H1 (cell line): Measurements from ENCODE around the gene TSPOAP1. TPM values are rescaled to one million over a fixed set of nuclear protein-coding genes. Genes with fewer than 3 reads are reported as not detected.
A peak's percentile ranks its signal among the peaks of the same experiment; 100 is the strongest.

Experiments
- CTCF ChIA-PET: fragments of 300-600 bp; sonication (Branson Sonifier 250); formaldehyde crosslinking; loops from one replicate; lab custom pipeline; 2021; ENCODE audit not compliant: partially characterized antibody; lab: Charles Lee
- POLR2A ChIA-PET: fragments of 300-600 bp; sonication (Branson Sonifier 250); formaldehyde crosslinking; loops from one replicate; lab custom pipeline; 2021; ENCODE audit warnings: inconsistent platforms; ENCODE audit not compliant: partially characterized antibody; lab: Charles Lee
- DNase-seq, 2 experiments: peaks; one replicate each; pipeline versions ENCODE4 v3.0.0 to v3.0.0-alpha.2; 2010 to 2022; ENCODE audit warnings: low spot score in 2 of 2, low read depth in 1 of 2, mixed read lengths in 1 of 2
- FAIRE-seq: peaks from 2 replicates; lab custom pipeline; 2011; peaks lifted over from hg19 to GRCh38; lab: Jason Lieb, UNC
- H2AFZ ChIP-seq: 2 replicates; pipeline ENCODE4 v1.8.1; 2012; ENCODE audit warnings: low read length, inconsistent platforms
- H2AK5ac ChIP-seq: 2 replicates; pipeline ENCODE4 v1.6.1; 2013; ENCODE audit warnings: low read depth, low read length
- H2BK120ac ChIP-seq: replicated peaks from 2 replicates; pipeline ENCODE3; 2013; ENCODE audit warnings: low read depth, low read length, inconsistent platforms
- H2BK12ac ChIP-seq: 2 replicates; pipeline ENCODE4 v1.6.1; 2013; ENCODE audit warnings: low read depth, low read length
- H2BK15ac ChIP-seq: 2 replicates; pipeline ENCODE4 v1.6.1; 2013; ENCODE audit warnings: low read length
- H2BK20ac ChIP-seq: 2 replicates; pipeline ENCODE4 v1.6.1; 2013; ENCODE audit warnings: low read length
- H2BK5ac ChIP-seq: 2 replicates; pipeline ENCODE4 v1.6.1; 2013; ENCODE audit warnings: low read depth, low read length
- H3K14ac ChIP-seq: 2 replicates; pipeline ENCODE4 v1.6.1; 2013; ENCODE audit warnings: inconsistent platforms; ENCODE audit not compliant: insufficient read length
- H3K18ac ChIP-seq: 2 replicates; pipeline ENCODE4 v1.6.1; 2013; ENCODE audit warnings: low read length; ENCODE audit errors: extremely low read depth
- H3K23ac ChIP-seq: 2 replicates; pipeline ENCODE4 v1.6.1; 2013; ENCODE audit warnings: inconsistent platforms; ENCODE audit not compliant: insufficient read length
- H3K23me2 ChIP-seq: 2 replicates; pipeline ENCODE4 v1.6.1; 2013; ENCODE audit warnings: low read depth, low read length
- H3K27ac ChIP-seq: 2 replicates; pipeline ENCODE4 v1.6.1; 2011; ENCODE audit warnings: low read depth, low read length, inconsistent platforms
- H3K27me3 ChIP-seq, 4 experiments: replicated peaks in 1 of 4; 1 replicate in 1 of 4; 2 replicates in 3 of 4; pipeline versions ENCODE4 v1.6.1 to v1.8.1; 2011 to 2013; ENCODE audit warnings: low read length in 3 of 4, mild to moderate bottlenecking in 3 of 4, inconsistent platforms in 2 of 4, mixed read lengths in 2 of 4, moderate library complexity in 1 of 4; ENCODE audit not compliant: control insufficient read depth in 3 of 4, insufficient read depth in 3 of 4; ENCODE audit errors: extremely low read depth in 1 of 4
- H3K36me3 ChIP-seq, 4 experiments: 2 replicates each; pipeline versions ENCODE4 v1.6.1 to v1.8.1; 2011 to 2013; ENCODE audit warnings: mild to moderate bottlenecking in 4 of 4, low read length in 3 of 4, moderate library complexity in 2 of 4, control low read depth in 1 of 4, inconsistent platforms in 1 of 4; ENCODE audit not compliant: insufficient read depth in 4 of 4, control insufficient read depth in 2 of 4
- H3K4ac ChIP-seq: replicated peaks from 2 replicates; pipeline ENCODE3; 2013; ENCODE audit warnings: low read length, low read depth, mixed read lengths, inconsistent platforms; ENCODE audit not compliant: insufficient read length
- H3K4me1 ChIP-seq, 4 experiments: replicated peaks in 1 of 4; 1 replicate in 1 of 4; 2 replicates in 3 of 4; pipeline versions ENCODE4 v1.6.1 to v1.8.1; 2011 to 2013; ENCODE audit warnings: low read length in 3 of 4, inconsistent platforms in 2 of 4, mixed read lengths in 1 of 4; ENCODE audit not compliant: insufficient read depth in 4 of 4, control insufficient read depth in 3 of 4
- H3K4me2 ChIP-seq, 2 experiments: 2 replicates each; pipeline versions ENCODE4 v1.6.1 to v1.8.1; 2011 to 2013; ENCODE audit warnings: low read depth in 2 of 2, low read length in 2 of 2, control low read depth in 1 of 2, inconsistent platforms in 1 of 2, mild to moderate bottlenecking in 1 of 2; ENCODE audit not compliant: insufficient read depth in 1 of 2
- H3K4me3 ChIP-seq, 4 experiments: fragments of 200-600, 300-600 bp in 1 of 4; sonication (generic), shearing (Covaris generic), sonication (Bioruptor Twin) in 1 of 4; 2 replicates each; pipeline versions ENCODE4 v1.5.1 to v1.8.1; 2011 to 2016; ENCODE audit warnings: low read length in 4 of 4, low read depth in 3 of 4, control low read depth in 2 of 4, inconsistent platforms in 2 of 4, mild to moderate bottlenecking in 2 of 4, mixed read lengths in 1 of 4, moderate library complexity in 1 of 4; ENCODE audit not compliant: insufficient read depth in 2 of 4; ENCODE audit errors: extremely low read depth in 1 of 4
- H3K56ac ChIP-seq: replicated peaks from 2 replicates; pipeline ENCODE3; 2013; ENCODE audit warnings: low read depth, mild to moderate bottlenecking, mixed read lengths, low read length, inconsistent platforms; ENCODE audit not compliant: insufficient read length
- H3K79me1 ChIP-seq: 2 replicates; pipeline ENCODE4 v1.6.1; 2013; ENCODE audit warnings: low read depth, low read length, control low read depth
- H3K79me2 ChIP-seq, 2 experiments: 2 replicates each; pipeline versions ENCODE4 v1.6.1 to v1.8.1; 2012 to 2013; ENCODE audit warnings: low read length in 2 of 2, mild to moderate bottlenecking in 2 of 2, inconsistent platforms in 1 of 2; ENCODE audit not compliant: insufficient read depth in 2 of 2, control insufficient read depth in 1 of 2
- H3K9ac ChIP-seq, 4 experiments: replicated peaks in 1 of 4; 1 replicate in 1 of 4; 2 replicates in 3 of 4; pipeline versions ENCODE4 v1.6.1 to v1.8.1; 2011 to 2013; ENCODE audit warnings: low read depth in 3 of 4, low read length in 3 of 4, control low read depth in 2 of 4, mild to moderate bottlenecking in 2 of 4, moderate library complexity in 2 of 4, inconsistent platforms in 1 of 4; ENCODE audit errors: extremely low read depth in 1 of 4
- H3K9me3 ChIP-seq, 2 experiments: 2 replicates each; pipeline versions ENCODE4 v1.6.1 to v1.8.1; 2012 to 2013; ENCODE audit warnings: mild to moderate bottlenecking in 2 of 2, moderate library complexity in 2 of 2, control low read depth in 1 of 2, inconsistent platforms in 1 of 2, low read depth in 1 of 2, low read length in 1 of 2, mixed read lengths in 1 of 2; ENCODE audit not compliant: insufficient read depth in 2 of 2
- H4K20me1 ChIP-seq, 2 experiments: replicated peaks in 1 of 2; 2 replicates each; pipeline versions ENCODE3 to v1.8.1; 2011 to 2013; ENCODE audit warnings: inconsistent platforms in 2 of 2, low read length in 2 of 2, mild to moderate bottlenecking in 1 of 2; ENCODE audit not compliant: insufficient read depth in 2 of 2, control insufficient read depth in 1 of 2
- H4K5ac ChIP-seq: 2 replicates; pipeline ENCODE4 v1.6.1; 2013; ENCODE audit warnings: low read length, low read depth, mixed read lengths, inconsistent platforms; ENCODE audit not compliant: insufficient read length
- H4K8ac ChIP-seq: 2 replicates; pipeline ENCODE4 v1.8.0; 2013; ENCODE audit warnings: mild to moderate bottlenecking, moderate library complexity, low read length, inconsistent platforms; ENCODE audit not compliant: insufficient read depth; ENCODE audit errors: extremely low read depth
- H4K91ac ChIP-seq: replicated peaks from 2 replicates; pipeline ENCODE3; 2013; ENCODE audit warnings: low read length, mixed read lengths, inconsistent platforms; ENCODE audit not compliant: insufficient read length
- ATF3 ChIP-seq: IDR thresholded peaks from 2 replicates; pipeline ENCODE4 v1.6.1; 2011; ENCODE audit warnings: low read depth, mild to moderate bottlenecking, low read length; ENCODE audit not compliant: insufficient read depth
- BACH1 ChIP-seq: IDR thresholded peaks from 2 replicates; pipeline ENCODE4 v1.6.1; 2012; ENCODE audit warnings: low read length, improper control_type of control experiment
- KDM4A ChIP-seq: IDR thresholded peaks from one replicate; pipeline ENCODE4 v1.7.1; 2012; ENCODE audit warnings: low read depth, mild to moderate bottlenecking, moderate library complexity, low read length, inconsistent platforms; ENCODE audit not compliant: severe bottlenecking
- PHF8 ChIP-seq: fragments of 200-600 bp; sonication (generic); conservative IDR thresholded peaks from 2 replicates; pipeline ENCODE4 v1.7.1; 2012; ENCODE audit warnings: low read depth, mild to moderate bottlenecking, inconsistent platforms, low read length, moderate library complexity
- RAD21 ChIP-seq, 2 experiments: IDR thresholded peaks in 1 of 2; conservative IDR thresholded peaks in 1 of 2; 2 replicates each; pipeline ENCODE4 v1.6.1; 2011; ENCODE audit warnings: low read depth in 2 of 2, low read length in 2 of 2, improper control_type of control experiment in 1 of 2, inconsistent platforms in 1 of 2, mild to moderate bottlenecking in 1 of 2, moderate library complexity in 1 of 2
- RFX5 ChIP-seq: IDR thresholded peaks from 2 replicates; pipeline ENCODE4 v1.6.1; 2011; ENCODE audit warnings: low read depth, low read length, improper control_type of control experiment, borderline replicate concordance
- SIX5 ChIP-seq: IDR thresholded peaks from 2 replicates; pipeline ENCODE4 v1.6.1; 2011; ENCODE audit warnings: mild to moderate bottlenecking, low read depth, low read length
- SP1 ChIP-seq: IDR thresholded peaks from 2 replicates; pipeline ENCODE4 v1.6.1; 2011; ENCODE audit warnings: low read depth, low read length
- TBP ChIP-seq: IDR thresholded peaks from 2 replicates; pipeline ENCODE4 v1.6.1; 2011; ENCODE audit warnings: low read depth, low read length, improper control_type of control experiment
- USF2 ChIP-seq: IDR thresholded peaks from 2 replicates; pipeline ENCODE4 v1.6.1; 2011; ENCODE audit warnings: low read length, improper control_type of control experiment
- WGBS, 2 experiments: shearing (Covaris generic) in 1 of 2; methylation state at CpG; one replicate each; pipeline versions ENCODE4 v1.1.6 to v1.1.7; 2013 to 2015; ENCODE audit warnings: low lambda C conversion rate in 2 of 2, mixed read lengths in 2 of 2, inconsistent platforms in 1 of 2, low coverage in 1 of 2, missing lambda C conversion rate in 1 of 2; ENCODE audit not compliant: insufficient replicate concordance in 2 of 2, insufficient coverage in 1 of 2, insufficient read length in 1 of 2; ENCODE audit errors: extremely low coverage in 1 of 2, missing lambda C conversion rate in 1 of 2; 5-methylcytosine and 5-hydroxymethylcytosine counted together
- polyA plus RNA-seq, 7 experiments: library from polyadenylated mRNA; depleted of rRNA in 3 of 7; stranded (reverse) in 5 of 7; unstranded in 2 of 7; fragments of >200 nt in 5 of 7; fragments of 200-250 nt in 2 of 7; gene quantifications; 1 replicate in 5 of 7; 2 replicates in 1 of 7; 4 replicates in 1 of 7; pipeline versions ENCODE4 v1.2.1 to v1.2.3, GENCODE V29; 2011 to 2013; ENCODE audit warnings: missing spikeins in 2 of 7, mixed read lengths in 2 of 7
- total RNA-seq: library from RNA; stranded (reverse); fragmentation: NEBNext Ultra II Directional; extraction: Animal tissue kit (Norgen Biotek cat#: 25700); gene quantifications from 2 replicates; pipeline ENCODE4 v1.2.1, GENCODE V29; 2021

Gene TSPOAP1
- total and polyA plus RNA-seq, 2 of the 8 experiments (the other 6 are each of a cell fraction or from before 2014, with no cell fraction given), result 7.6 to 9.2 TPM

- no peak overlapping the region for H3K4me3 ChIP-seq
- H2BK15ac ChIP-seq, result no peak overlapping the region
- H4K20me1 ChIP-seq, result peaks cover 0 to 2% of the 10 kb centered on the region in 2 experiments
- 0 out of 2 replicates have a peak overlapping the region, but pooled peaks have one; percentile 50 for H2BK12ac ChIP-seq
- no peak overlapping the region for H4K5ac ChIP-seq
- H4K91ac ChIP-seq, result no peak overlapping the region
- no peaks in the 10 kb centered on the region for H3K79me1 ChIP-seq
- H3K23me2 ChIP-seq, result peaks cover 12% of the 10 kb centered on the region
- no peak overlapping the region for H3K23ac ChIP-seq
- ChIA-PET CTCF (interaction anchor here (0.5 to 21.9 kb wide), 11 partner anchors 11 to 214 kb away, joined by 3 to 384 read pairs (median 7); partner anchors contain the start of gene RNF43), POLR2A (interaction anchor here (1.3 to 7.9 kb wide), 9 partner anchors 10 to 24 kb away, joined by 3 to 66 read pairs (median 6); partner anchors contain the start of gene SUPT4H1)
- no peak overlapping the region for H3K14ac ChIP-seq
- H3K27ac ChIP-seq, result no peak overlapping the region
- no peak for DNase-seq
- no peak overlapping the region for H2BK20ac ChIP-seq
- no peak overlapping the region for H4K8ac ChIP-seq
- no peak overlapping the region for H2AFZ ChIP-seq
- no peak overlapping the region for H3K4ac ChIP-seq
- no peak overlapping the region for H3K4me2 ChIP-seq
- H3K9ac ChIP-seq, result no peak overlapping the region
- peaks cover 0 to 39% (median 27%) of the 10 kb centered on the region in 4 experiments; a peak in 6 of 7 replicates for H3K4me1 ChIP-seq
- no peaks in the 10 kb centered on the region for H3K36me3 ChIP-seq
- 78% methylated on average over 8 of the region's 9 CpGs; no CpG with 5 or more reads in 1 of the 2 experiments for WGBS, 2 experiments
- H3K18ac ChIP-seq, result no peak overlapping the region
- H3K79me2 ChIP-seq, result no peaks in the 10 kb centered on the region
- H3K56ac ChIP-seq, result no peak overlapping the region
- no peak overlapping the region for H2AK5ac ChIP-seq
- H3K27me3 ChIP-seq, result peaks cover 0 to 20% (median 12%) of the 10 kb centered on the region in 4 experiments; a peak in 5 of 7 replicates
- no peak overlapping the region for H2BK120ac ChIP-seq
- no peak for FAIRE-seq
- no peak overlapping the region for H2BK5ac ChIP-seq
- H3K9me3 ChIP-seq, result no peaks in the 10 kb centered on the region
- TF ChIP-seq SP1 (no peak), PHF8 (no peak), ATF3 (no peak), USF2 (no peak), SIX5 (no peak), BACH1 (no peak), RAD21 (IDR thresholded peaks at IDR 0.05 in 1 of 2, conservative IDR thresholded peaks at IDR 0.05 in 1 of 2; ENCODE audit: low read depth in 2 of 2, low read length in 2 of 2) (no peak), TBP (no peak), KDM4A (no peak), RFX5 (no peak)
Observed at GRCh38 chr17:58326609-58327362, 1.8 kb downstream of the TSPOAP1 start.
